ENCODE results near the gene PAMR1. TPM values are rescaled to one million over a fixed set of nuclear protein-coding genes. Genes with fewer than 3 reads are reported as not detected.

Gene PAMR1
- total RNA-seq, 1 donor, result 49.9 TPM

DNA sequence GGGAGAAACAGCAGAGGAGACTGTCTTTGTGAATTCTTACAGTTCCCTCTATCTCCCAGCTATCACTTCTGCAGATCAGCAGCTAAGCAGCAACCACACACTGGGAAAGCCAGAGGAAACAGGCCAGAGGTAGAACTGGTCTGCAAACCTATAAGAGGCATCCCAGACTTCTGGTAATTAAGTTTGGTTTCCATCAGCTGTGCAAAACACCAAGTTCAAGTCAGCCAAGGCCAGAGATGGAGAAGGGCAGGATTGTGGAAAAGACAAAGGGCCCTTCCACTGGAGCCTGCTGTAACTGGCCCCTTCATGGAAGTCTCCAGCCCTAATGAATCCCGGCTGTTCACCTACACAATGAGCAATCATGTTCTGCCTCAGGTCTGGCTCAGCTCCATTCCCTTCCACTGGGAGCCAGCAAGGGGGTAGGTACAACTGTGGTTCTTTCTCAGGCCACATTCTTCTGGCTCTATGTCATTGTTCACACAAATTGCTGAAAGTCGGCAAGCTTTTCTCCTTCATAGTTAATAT lies 4.6 kb upstream of the PAMR1 start:
- H3K4me2 ChIP-seq (ENCODE audit: insufficient read depth, low read length), result peak overlapping the region; percentile 49
- H3K36me3 ChIP-seq (ENCODE audit: insufficient read depth, low read length), result no peaks in the 10 kb centered on the region
- TF ChIP-seq, protein P1, sequence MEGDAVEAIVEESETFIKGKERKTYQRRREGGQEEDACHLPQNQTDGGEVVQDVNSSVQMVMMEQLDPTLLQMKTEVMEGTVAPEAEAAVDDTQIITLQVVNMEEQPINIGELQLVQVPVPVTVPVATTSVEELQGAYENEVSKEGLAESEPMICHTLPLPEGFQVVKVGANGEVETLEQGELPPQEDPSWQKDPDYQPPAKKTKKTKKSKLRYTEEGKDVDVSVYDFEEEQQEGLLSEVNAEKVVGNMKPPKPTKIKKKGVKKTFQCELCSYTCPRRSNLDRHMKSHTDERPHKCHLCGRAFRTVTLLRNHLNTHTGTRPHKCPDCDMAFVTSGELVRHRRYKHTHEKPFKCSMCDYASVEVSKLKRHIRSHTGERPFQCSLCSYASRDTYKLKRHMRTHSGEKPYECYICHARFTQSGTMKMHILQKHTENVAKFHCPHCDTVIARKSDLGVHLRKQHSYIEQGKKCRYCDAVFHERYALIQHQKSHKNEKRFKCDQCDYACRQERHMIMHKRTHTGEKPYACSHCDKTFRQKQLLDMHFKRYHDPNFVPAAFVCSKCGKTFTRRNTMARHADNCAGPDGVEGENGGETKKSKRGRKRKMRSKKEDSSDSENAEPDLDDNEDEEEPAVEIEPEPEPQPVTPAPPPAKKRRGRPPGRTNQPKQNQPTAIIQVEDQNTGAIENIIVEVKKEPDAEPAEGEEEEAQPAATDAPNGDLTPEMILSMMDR (IDR thresholded peaks at IDR 0.05; ENCODE audit: extremely low read depth, low read depth, low read length), result no peak
- no peaks in the 10 kb centered on the region for H3K9me3 ChIP-seq (ENCODE audit: low read depth, low read length)
- no peak overlapping the region for H2AFZ ChIP-seq (ENCODE audit: low read length)
- no peaks in the 10 kb centered on the region for H3K27me3 ChIP-seq (ENCODE audit: insufficient read depth, low read length)
- peaks cover 5% of the 10 kb centered on the region for H3K79me2 ChIP-seq (ENCODE audit: insufficient read depth, low read length)
- H3K27ac ChIP-seq (ENCODE audit: low read depth, low read length), result peak overlapping the region; percentile 71
- H3K4me1 ChIP-seq (ENCODE audit: insufficient read depth, low read length), result peaks cover 35% of the 10 kb centered on the region
- no peak overlapping the region for H3K4me3 ChIP-seq (ENCODE audit: insufficient read depth, low read length)
- no peaks in the 10 kb centered on the region for H4K20me1 ChIP-seq (ENCODE audit: insufficient read depth, low read length)
- DNase-seq (ENCODE audit: insufficient read length, low spot score, missing footprints), result no peak

GRCh38 chr11:35526370-35526792 lies 965 bp upstream of the PAMR1 start:
- H3K27me3 ChIP-seq (ENCODE audit: insufficient read depth, low read length), result no peaks in the 10 kb centered on the region
- H3K9me3 ChIP-seq (ENCODE audit: low read depth, low read length), result no peaks in the 10 kb centered on the region
- H3K79me2 ChIP-seq (ENCODE audit: insufficient read depth, low read length), result peaks cover 22% of the 10 kb centered on the region
- TF ChIP-seq, protein P1 (IDR thresholded peaks at IDR 0.05; ENCODE audit: extremely low read depth, low read depth, low read length), result no peak
- H3K4me3 ChIP-seq (ENCODE audit: insufficient read depth, low read length), result peak overlapping the region; percentile 78
- peaks cover 54% of the 10 kb centered on the region for H3K4me1 ChIP-seq (ENCODE audit: insufficient read depth, low read length)
- no peaks in the 10 kb centered on the region for H3K36me3 ChIP-seq (ENCODE audit: insufficient read depth, low read length)
- no peak overlapping the region for H2AFZ ChIP-seq (ENCODE audit: low read length)
- no peak overlapping the region for H3K27ac ChIP-seq (ENCODE audit: low read depth, low read length)
- DNase-seq (ENCODE audit: insufficient read length, low spot score, missing footprints), result no peak
- H3K4me2 ChIP-seq (ENCODE audit: insufficient read depth, low read length), result peak overlapping the region; percentile 85
- H4K20me1 ChIP-seq (ENCODE audit: insufficient read depth, low read length), result no peaks in the 10 kb centered on the region

DNA sequence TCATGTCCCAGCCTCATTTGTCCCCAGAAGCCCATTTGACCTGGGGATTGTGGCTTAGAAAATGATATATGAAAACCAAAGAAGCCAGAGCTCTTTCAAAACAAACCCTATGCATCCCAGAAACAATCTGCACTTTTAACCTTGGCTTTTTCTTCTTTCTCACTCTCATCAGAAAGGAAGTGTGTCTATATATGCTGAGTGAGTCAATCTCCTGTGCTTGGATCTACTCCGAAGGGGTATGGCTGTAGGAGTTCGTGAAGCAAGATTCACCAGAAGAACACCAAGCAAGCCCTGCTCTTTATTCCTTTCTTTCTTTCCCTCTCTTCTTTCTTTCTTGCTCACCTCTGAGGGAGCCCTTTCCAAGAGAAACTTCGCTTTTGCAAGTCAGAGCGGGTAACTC lies 636 bp downstream of the PAMR1 start:
- Histone ChIP-seq H3K4me3 (ENCODE audit: insufficient read depth, low read length) (peak overlapping the region; percentile 78), H3K4me1 (ENCODE audit: insufficient read depth, low read length) (peaks cover 41% of the 10 kb centered on the region), H3K79me2 (ENCODE audit: insufficient read depth, low read length) (peaks cover 31% of the 10 kb centered on the region), H3K27ac (ENCODE audit: low read depth, low read length) (peak overlapping the region; percentile 63), H3K36me3 (ENCODE audit: insufficient read depth, low read length) (no peaks in the 10 kb centered on the region), H2AFZ (ENCODE audit: low read length) (peak overlapping the region; percentile 79), H3K27me3 (ENCODE audit: insufficient read depth, low read length) (no peaks in the 10 kb centered on the region), H4K20me1 (ENCODE audit: insufficient read depth, low read length) (no peaks in the 10 kb centered on the region), H3K9me3 (ENCODE audit: low read depth, low read length) (no peaks in the 10 kb centered on the region), H3K4me2 (ENCODE audit: insufficient read depth, low read length) (peak overlapping the region; percentile 85)
- TF ChIP-seq, protein P1 (IDR thresholded peaks at IDR 0.05; ENCODE audit: extremely low read depth, low read depth, low read length), result no peak
- peak; percentile 75 for DNase-seq (ENCODE audit: insufficient read length, low spot score, missing footprints)

DNA sequence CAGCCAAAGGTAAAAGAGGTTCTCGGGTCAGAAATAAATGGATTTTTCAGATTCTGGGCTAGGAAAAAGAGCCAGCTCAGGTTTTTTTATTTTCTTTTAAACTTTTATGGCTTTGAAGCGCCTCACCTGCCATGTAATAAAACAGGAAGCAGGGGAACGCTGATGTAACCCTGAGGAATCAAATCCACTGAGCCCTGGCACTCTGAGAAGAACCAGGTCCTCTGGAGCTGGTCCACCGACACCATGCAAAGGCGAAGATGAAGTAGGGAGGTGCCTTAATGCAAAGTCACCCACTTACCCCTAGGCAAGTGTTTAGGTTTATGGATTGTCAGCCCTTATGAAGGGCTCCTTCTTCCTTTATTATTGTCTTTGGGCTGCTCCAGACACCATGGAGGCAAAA lies 1.6 kb downstream of the PAMR1 start:
- Histone ChIP-seq H3K4me1 (ENCODE audit: insufficient read depth, low read length) (peaks cover 39% of the 10 kb centered on the region), H3K27me3 (ENCODE audit: insufficient read depth, low read length) (no peaks in the 10 kb centered on the region), H4K20me1 (ENCODE audit: insufficient read depth, low read length) (no peaks in the 10 kb centered on the region), H3K9me3 (ENCODE audit: low read depth, low read length) (no peaks in the 10 kb centered on the region), H3K4me2 (ENCODE audit: insufficient read depth, low read length) (peak overlapping the region; percentile 85), H2AFZ (ENCODE audit: low read length) (no peak overlapping the region), H3K36me3 (ENCODE audit: insufficient read depth, low read length) (no peaks in the 10 kb centered on the region), H3K4me3 (ENCODE audit: insufficient read depth, low read length) (peak overlapping the region; percentile 78), H3K27ac (ENCODE audit: low read depth, low read length) (peak overlapping the region; percentile 54), H3K79me2 (ENCODE audit: insufficient read depth, low read length) (peaks cover 36% of the 10 kb centered on the region)
- DNase-seq (ENCODE audit: insufficient read length, low spot score, missing footprints), result no peak
- TF ChIP-seq, protein P1 (IDR thresholded peaks at IDR 0.05; ENCODE audit: extremely low read depth, low read depth, low read length), result no peak
